DOHH2 (cell line): ENCODE results near the gene CHPT1.

Experiments
- CTCF ChIP-seq: fragments of 200-600 bp; sonication (generic); IDR thresholded peaks from one replicate; pipeline ENCODE4 v1.5.1; 2014; ENCODE audit warnings: antibody characterized with exemption, mild to moderate bottlenecking, low read depth, low read length; ENCODE audit not compliant: poor library complexity, severe bottlenecking
- EZH2phosphoT487 ChIP-seq: fragments of 200-600 bp; sonication (generic); IDR thresholded peaks from 2 replicates; pipeline ENCODE4 v1.6.1; 2017; ENCODE audit warnings: borderline replicate concordance, mild to moderate bottlenecking, antibody characterized with exemption, low read length, moderate library complexity, mixed read lengths

DNA sequence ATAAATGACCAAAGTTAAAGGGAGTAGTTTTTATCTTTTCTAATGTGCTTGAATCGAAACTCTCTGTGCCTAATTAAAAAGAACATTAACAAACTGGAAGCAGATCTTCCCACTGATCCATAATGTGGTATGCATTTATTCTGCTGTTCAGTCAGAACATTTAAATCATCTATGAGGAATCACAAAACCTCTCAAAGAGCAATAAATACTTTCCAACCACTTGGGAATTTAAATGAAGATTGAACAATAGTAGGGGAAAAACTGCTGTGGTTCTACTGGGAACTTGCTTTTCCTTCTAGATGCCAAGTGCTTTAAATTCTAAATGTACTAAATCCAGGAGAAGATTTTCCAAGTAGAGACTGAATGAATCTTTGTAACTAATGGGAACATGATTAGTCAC, 12.3 kb upstream of the CHPT1 start:
- TF ChIP-seq CTCF, result no peak
- no peak for TF ChIP-seq EZH2phosphoT487
